HG02840 (cell line): ENCODE results near the gene GPR35.
"Not testable (repeated sequence)": the region's sequence is repeated elsewhere in the genome, so short reads cannot be mapped to it uniquely, and the experiment has no call there.

Experiments used
- ATAC-seq: cut with Tn5 transposase; IDR thresholded peaks from one replicate; pipeline ENCODE4 v1.9.1; 2021; ENCODE audit warnings: mild to moderate bottlenecking, moderate library complexity, moderate number of reproducible peaks; ENCODE audit not compliant: unreplicated experiment, low FRiP score

Gene GPR35

DNA sequence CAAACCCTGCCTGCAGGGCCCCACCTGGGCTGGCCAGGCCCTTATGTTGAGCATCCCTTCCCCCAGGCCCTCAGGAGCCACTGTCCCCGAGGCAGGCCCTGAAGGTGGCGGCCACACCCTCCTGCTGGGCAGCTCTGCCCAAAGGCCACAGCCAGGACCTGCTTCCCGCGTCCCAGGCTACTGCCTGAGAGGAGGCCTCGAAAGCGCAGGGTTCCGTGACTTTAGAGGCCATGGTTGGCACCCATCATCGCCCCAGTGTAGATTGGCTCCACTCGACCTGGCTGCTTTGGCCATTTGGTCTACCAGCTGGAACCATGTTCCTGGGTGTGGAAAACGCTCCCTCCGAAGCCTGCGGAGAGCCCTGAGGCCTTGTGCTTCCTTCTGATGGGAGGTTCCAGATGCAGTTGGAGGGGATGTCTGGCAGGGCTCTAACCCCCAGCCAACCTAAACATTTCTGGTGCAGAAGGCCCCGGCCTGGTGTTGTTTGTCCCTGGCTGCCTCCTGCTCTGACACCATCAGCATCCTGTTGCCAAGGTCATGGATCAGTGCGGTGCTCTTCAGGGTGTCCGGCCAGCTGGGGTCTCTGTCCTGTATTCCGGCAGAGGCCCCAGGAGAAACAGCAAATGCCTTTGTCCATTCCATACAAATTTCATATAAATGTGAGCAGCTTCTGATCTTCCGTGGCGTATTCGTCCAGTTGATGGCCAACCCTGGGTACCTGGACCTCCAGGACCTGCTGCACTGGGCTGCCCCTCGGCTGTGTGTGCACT lies 24.0 kb upstream of the GPR35 start:
- ATAC-seq = no peak

- no peak for ATAC-seq
These were observed 23.5 kb upstream of the GPR35 start for GRCh38 chr2:240601831-240602160.

DNA sequence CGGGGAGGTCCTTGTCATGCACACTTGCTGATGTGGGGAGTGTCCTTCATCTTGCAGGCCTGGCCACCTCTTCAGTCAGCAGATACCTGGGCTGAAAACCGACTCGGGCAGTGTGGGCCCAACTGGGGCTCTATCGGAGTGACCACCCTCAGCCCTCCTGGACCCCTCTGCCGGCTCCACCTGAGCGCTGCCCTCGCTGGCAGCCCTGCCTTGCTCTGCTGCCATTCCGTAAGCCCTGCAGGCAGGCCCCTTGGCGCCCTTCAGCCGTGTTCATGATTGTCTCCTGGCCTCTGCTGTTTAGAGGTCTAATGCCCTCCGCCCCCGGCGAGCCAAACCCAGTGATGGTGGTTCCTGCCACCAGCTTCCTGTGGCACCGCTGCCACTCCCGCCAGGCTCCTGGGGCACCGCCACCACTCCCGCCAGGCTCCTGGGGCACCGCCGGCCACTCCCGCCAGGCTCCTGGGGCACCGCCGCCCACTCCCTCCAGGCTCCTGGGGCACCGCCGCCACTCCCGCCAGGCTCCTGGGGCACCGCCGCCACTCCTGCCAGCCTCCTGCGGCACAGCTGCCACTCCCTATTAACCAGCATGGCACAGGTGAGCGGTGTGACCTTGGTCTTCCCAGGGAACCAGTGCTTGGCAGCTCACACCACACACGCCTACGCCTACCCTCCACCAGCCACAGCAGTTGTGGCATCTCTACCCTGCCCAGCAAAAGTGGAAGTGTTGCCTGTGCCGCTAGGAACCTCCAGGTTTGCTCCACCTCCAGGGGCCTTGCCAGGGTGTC lies 22.8 kb upstream of the GPR35 start:
- no peak for ATAC-seq

DNA sequence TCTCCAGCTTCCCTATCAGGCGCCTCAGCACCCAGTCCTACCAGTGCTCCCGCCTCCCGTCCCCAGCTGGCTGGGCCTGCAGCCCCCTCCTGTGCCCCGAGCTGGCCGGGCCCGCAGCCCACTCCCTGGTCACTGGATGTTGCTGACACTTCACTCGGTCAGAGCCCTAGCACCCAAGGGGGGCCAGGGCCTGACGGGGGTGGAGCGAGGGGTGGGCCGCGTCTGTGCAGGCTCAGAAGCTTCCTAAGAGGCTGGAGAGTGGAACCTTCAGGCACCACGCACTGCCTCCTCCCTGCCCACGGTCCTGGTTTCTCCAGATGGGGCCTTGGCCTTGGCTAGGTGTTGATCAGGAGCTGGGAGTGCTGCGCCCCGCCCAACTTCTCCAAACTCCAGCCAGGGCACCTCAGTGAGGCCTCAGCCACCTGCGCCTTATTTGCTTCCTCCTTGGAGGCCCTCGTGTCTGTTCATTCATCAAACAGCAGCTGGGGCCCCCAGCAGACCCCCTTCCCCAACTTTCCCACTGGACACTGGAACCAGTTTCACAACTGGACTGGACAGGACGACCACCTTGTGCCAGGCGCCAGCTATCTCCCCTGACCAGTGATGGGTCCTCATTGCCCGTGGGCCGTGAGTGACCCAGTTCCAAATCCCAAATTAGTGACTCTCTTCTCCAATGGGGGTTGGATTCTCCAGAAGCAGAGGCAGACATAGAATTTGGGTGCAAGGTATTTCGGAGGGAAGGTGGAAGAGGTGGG lies 22.0 kb upstream of the GPR35 start:
- ATAC-seq = no peak

- ATAC-seq = no peak
These were observed 21.4 kb upstream of the GPR35 start for GRCh38 chr2:240603846-240604245.

DNA sequence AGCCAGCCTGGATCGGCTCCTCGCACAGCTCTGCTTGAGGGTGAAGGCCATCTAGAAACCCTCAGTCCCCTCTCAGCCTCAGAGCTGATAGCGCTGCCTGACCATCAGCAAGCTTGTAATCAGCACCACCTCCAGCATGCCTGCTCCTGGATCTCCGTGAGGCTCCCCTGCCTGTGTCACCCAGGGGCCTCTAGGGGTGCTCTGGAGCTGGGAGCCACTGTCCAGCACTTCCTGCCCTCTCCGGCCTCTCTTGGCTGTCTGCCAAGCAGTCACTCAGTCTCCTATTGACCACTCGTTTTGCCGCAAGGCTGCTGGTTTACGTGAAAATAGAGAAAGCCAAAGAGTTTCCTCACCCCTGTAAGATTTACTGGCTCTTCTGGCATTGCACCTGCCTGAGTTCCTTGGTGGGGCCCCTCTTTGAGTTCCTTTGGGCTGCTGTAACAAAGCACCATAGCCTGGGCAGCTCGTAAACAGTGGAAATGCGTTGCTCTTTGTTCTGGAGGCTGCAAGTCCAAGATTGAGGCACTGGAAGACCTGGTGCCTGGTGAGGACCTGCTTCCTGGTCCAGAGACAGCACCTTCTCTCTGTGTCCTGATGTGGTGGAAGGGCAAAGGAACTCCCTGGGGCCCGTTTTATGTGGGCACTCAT lies 20.9 kb upstream of the GPR35 start:
- ATAC-seq = no peak

- no peak for ATAC-seq
These were observed 20.2 kb upstream of the GPR35 start for GRCh38 chr2:240604939-240605716.

DNA sequence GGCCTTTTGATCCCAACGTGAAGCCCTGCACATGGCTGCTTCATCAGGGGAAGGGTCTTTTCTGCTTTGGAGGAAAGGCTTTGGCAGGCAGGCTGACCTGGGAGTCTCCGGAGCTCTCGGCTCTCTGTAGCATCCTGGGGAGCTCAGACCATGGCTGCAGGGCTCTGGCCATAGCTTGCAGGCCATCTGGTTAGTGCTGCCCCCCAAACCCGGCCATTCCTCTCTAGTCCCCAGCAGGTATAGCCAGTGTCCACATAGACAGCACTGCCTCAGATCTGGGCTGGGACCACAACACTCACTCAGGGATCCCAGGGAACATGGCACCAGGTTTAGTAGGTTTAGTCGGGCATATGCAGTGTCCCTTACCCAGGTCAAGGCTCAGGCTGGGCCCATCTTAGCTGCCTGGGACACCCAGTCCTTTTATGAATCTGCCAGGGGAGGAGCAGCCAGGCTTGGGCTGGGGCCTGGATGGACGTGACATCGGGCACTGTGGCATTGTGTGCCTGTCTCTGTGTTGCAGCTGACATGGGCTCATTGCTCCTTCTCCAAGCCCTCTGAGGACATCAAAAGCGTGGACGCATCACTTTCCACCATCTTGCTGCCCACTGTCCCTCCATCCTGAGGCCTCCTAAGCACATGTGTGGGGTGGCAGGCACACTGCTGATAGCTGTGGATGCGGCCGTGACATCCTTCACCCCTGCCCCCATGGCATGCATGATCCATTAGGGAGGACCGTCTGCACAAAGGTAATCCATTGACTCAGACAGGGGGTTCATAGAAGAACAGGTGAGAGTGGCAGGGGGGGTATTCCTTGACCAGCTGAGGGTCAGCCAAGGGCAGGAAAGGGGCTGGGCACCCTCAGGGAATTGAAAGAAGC lies 19.2 kb upstream of the GPR35 start:
- no peak for ATAC-seq

- ATAC-seq = no peak
These were observed 13.6 kb upstream of the GPR35 start for GRCh38 chr2:240611601-240612210.

DNA sequence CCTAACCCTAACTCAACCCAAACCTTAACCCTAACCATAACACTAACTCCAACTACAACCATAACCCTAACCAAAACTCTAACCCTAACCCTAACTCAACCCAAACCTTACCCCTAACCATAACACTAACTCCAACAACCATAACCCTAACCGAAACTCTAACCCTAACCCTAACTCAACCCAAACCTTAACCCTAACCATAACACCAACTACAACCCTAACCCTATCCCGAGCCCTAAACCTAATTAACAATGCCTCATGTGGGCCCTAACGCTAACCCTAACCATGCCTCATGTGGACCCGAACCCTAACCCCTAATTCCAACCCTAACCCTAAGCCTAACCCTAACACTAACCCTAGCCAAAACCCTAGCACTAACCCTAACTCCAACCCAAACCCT lies 11.5 kb upstream of the GPR35 start:
- ATAC-seq = no peak

- no peak for ATAC-seq
These were observed 10.9 kb upstream of the GPR35 start for GRCh38 chr2:240614391-240614790.

DNA sequence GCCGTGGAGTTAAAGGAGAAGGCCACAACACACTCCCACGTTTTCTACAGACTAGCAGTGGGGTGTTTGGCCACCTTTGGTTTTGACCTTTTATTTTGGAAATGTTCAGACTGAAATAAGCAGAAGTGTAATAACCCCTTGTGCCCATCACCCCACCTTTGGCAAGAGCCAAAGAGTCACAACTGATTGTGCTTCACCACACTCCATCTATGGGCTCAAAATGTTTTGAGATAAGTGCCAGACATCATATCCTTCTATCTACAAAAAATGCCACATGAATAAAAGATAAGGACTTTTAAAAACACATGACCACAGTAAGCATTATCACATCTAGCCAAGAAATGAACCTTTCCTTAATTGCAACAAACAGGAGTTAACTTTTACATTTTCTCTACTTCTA lies 9.9 kb upstream of the GPR35 start:
- no peak for ATAC-seq

DNA sequence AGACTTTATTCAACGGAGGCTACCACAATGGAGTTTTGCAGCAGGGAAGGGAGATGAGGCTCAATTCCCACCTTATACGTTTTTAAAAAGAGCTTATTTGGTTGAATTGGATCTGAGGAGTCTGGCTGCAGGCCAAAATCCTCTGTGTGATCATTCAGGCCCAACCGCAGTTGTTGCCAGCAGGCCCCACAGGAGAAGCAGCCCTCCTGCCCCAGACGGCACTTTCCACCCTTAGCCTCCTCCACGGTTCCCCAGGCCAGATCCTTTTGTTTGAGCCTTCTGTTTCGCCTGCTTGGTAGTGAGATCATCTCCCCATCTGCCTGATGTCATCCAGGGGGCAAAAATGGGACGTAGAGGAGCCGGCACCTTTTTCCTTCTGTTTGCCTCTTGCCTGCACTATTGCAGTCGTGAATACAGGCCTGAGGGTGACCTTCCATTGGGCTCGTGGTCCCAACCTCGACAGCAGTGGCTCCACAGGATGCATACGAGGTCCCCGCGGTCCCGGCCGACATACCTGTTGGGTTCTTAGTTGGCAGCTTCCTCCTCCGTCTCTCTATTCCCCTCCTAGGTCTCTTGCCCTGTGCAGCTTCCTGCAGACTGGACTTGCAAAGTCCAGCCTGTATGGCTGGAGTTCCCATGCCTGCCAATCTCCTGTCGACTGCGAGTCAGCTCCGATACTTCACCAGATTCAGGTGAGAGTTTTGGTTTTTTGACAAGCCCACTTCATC lies 9.3 kb upstream of the GPR35 start:
- ATAC-seq = no peak

GRCh38 chr2:240616860-240617666 lies 8.2 kb upstream of the GPR35 start:
- not testable (repeated sequence) for ATAC-seq

DNA sequence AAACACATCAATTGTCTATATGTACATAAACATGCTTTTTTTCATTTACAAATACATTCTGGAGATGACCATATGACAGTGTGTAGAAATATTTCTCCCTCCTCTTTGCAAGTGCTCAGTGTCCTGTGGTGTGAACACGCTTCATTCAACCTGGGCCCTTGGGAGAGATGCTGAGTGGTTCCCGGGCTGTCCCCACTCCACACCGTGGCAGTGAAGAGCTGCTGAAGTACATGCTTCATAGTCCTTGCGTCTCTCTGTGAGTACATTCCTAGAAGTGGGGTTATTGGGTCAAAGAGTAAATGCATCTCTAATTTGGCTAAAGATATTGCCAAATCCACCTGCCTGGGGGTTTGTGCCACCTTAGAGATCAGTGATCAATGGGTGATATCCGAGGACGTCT lies 6.5 kb upstream of the GPR35 start:
- no peak for ATAC-seq

DNA sequence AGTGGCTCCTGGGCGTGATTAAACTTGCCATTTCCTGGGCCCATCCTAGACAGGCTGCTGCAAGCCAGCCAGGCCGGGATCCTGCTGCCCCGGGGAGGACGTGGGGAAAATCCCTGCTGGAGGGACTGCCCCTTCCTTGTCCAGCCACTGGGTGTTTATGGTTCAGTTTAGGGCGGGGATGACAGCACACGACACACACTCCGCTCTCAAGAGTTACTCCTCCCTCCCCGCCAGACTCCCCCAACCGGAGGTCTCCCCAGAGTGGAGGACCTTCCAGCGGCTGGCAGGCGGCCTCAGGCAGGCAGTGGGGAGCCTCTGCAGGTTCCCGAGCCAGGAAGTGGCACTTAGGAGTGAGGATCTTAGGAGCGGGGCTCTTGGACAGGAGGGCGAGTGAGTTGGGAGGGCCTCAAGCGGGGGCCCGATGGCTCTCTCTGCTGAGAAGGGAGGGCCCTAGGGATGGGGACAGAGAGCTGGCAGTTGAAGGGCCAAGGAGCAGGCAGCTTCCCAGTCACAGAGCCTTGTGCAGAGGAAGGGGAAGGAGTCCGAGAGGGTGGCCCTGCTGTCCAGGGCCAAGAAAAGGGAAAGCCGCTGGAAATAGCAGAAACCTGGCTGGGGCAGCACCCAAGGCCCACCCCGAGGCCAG lies 5.7 kb upstream of the GPR35 start:
- no peak for ATAC-seq
